Memory B cell (primary cell): ENCODE measurements around the gene KRTAP10-12.

Experiments used
- ATAC-seq: fragments of 150-1000 bp; cut with Tn5 transposase; 2 replicates; pipeline ENCODE4 v1.10.0; 2021; ENCODE audit warnings: low read depth, mild to moderate bottlenecking, moderate library complexity
- DNase-seq, 2 donors: peaks; one replicate each; pipeline ENCODE4 v3.0.0; 2022; ENCODE audit warnings: low spot score in 2 of 2
- H3K27ac Mint-ChIP-seq: one replicate; pipeline ENCODE4 v1.8.0; 2022; ENCODE audit warnings: mild to moderate bottlenecking, moderate library complexity, mixed read lengths
- H3K27me3 Mint-ChIP-seq: one replicate; pipeline ENCODE4 v1.8.0; 2022; ENCODE audit warnings: mixed read lengths
- H3K36me3 Mint-ChIP-seq: one replicate; pipeline ENCODE4 v1.8.0; 2022; ENCODE audit warnings: mild to moderate bottlenecking, mixed read lengths
- H3K4me1 Mint-ChIP-seq: one replicate; pipeline ENCODE4 v1.8.0; 2022; ENCODE audit warnings: mixed read lengths
- H3K4me3 Mint-ChIP-seq: one replicate; pipeline ENCODE4 v1.8.0; 2022; ENCODE audit warnings: mild to moderate bottlenecking, moderate library complexity, mixed read lengths
- H3K9me3 Mint-ChIP-seq: one replicate; pipeline ENCODE4 v1.8.0; 2022; ENCODE audit warnings: mixed read lengths

KRTAP10-12 gene

GRCh38 chr21:44722731-44723130, 25.8 kb downstream of the KRTAP10-12 start:
- ATAC-seq: no peak
- H3K27me3 Mint-ChIP-seq: peaks cover 36% of the 10 kb centered on the region
- DNase-seq: no peak
- H3K4me3 Mint-ChIP-seq: no peak overlapping the region
- H3K4me1 Mint-ChIP-seq: peaks cover 3% of the 10 kb centered on the region
- H3K36me3 Mint-ChIP-seq: no peaks in the 10 kb centered on the region
- no peaks in the 10 kb centered on the region for H3K9me3 Mint-ChIP-seq
- H3K27ac Mint-ChIP-seq: no peak overlapping the region

- no peak overlapping the region for H3K27ac Mint-ChIP-seq
Observed at GRCh38 chr21:44723177-44724131, 26.5 kb downstream of the KRTAP10-12 start.

GRCh38 chr21:44724196-44724595, 27.2 kb downstream of the KRTAP10-12 start:
- Mint-ChIP-seq H3K4me1 (peaks cover 3% of the 10 kb centered on the region), H3K36me3 (no peaks in the 10 kb centered on the region), H3K4me3 (no peak overlapping the region), H3K27ac (no peak overlapping the region), H3K9me3 (no peaks in the 10 kb centered on the region), H3K27me3 (peaks cover 31% of the 10 kb centered on the region)
- DNase-seq (no peak), ATAC-seq (no peak)

More at GRCh38 chr21:44723177-44724131, 26.5 kb downstream of the KRTAP10-12 start:
- peak; percentile 26 for ATAC-seq
- Mint-ChIP-seq H3K27me3 (peaks cover 34% of the 10 kb centered on the region), H3K9me3 (no peaks in the 10 kb centered on the region), H3K4me3 (no peak overlapping the region), H3K36me3 (no peaks in the 10 kb centered on the region), H3K4me1 (peaks cover 3% of the 10 kb centered on the region)
- DNase-seq: no peak

GRCh38 chr21:44724926-44725325, 28.0 kb downstream of the KRTAP10-12 start:
- Mint-ChIP-seq H3K4me3 (no peak overlapping the region), H3K27ac (no peak overlapping the region), H3K4me1 (peaks cover 3% of the 10 kb centered on the region), H3K27me3 (peaks cover 30% of the 10 kb centered on the region), H3K36me3 (no peaks in the 10 kb centered on the region), H3K9me3 (no peaks in the 10 kb centered on the region)
- DNase-seq (no peak), ATAC-seq (no peak)

- Mint-ChIP-seq H3K4me3 (no peak overlapping the region), H3K27ac (no peak overlapping the region), H3K36me3 (no peaks in the 10 kb centered on the region), H3K9me3 (no peaks in the 10 kb centered on the region), H3K27me3 (peaks cover 33% of the 10 kb centered on the region), H3K4me1 (peaks cover 3% of the 10 kb centered on the region)
- no peak for DNase-seq
- ATAC-seq: no peak
Observed at GRCh38 chr21:44726826-44727225, 29.9 kb downstream of the KRTAP10-12 start.

GRCh38 chr21:44727321-44727720, 30.3 kb downstream of the KRTAP10-12 start:
- Mint-ChIP-seq H3K4me1 (peaks cover 3% of the 10 kb centered on the region), H3K4me3 (no peak overlapping the region), H3K27ac (no peak overlapping the region), H3K36me3 (no peaks in the 10 kb centered on the region), H3K9me3 (no peaks in the 10 kb centered on the region), H3K27me3 (peaks cover 36% of the 10 kb centered on the region)
- ATAC-seq: no peak
- no peak for DNase-seq

- Mint-ChIP-seq H3K27ac (no peak overlapping the region), H3K27me3 (peaks cover 34% of the 10 kb centered on the region), H3K36me3 (no peaks in the 10 kb centered on the region), H3K9me3 (no peaks in the 10 kb centered on the region), H3K4me1 (peaks cover 2% of the 10 kb centered on the region), H3K4me3 (no peak overlapping the region)
- DNase-seq: no peak
- ATAC-seq: no peak
Observed at GRCh38 chr21:44727757-44728156, 30.8 kb downstream of the KRTAP10-12 start.

GRCh38 chr21:44728716-44729115, 31.7 kb downstream of the KRTAP10-12 start:
- Mint-ChIP-seq H3K4me1 (no peaks in the 10 kb centered on the region), H3K27me3 (peaks cover 30% of the 10 kb centered on the region), H3K4me3 (no peak overlapping the region), H3K9me3 (no peaks in the 10 kb centered on the region), H3K27ac (no peak overlapping the region), H3K36me3 (no peaks in the 10 kb centered on the region)
- ATAC-seq (no peak), DNase-seq (no peak)

GRCh38 chr21:44729336-44730027, 32.5 kb downstream of the KRTAP10-12 start:
- Mint-ChIP-seq H3K27ac (no peak overlapping the region), H3K27me3 (peaks cover 28% of the 10 kb centered on the region), H3K4me3 (no peak overlapping the region), H3K9me3 (no peaks in the 10 kb centered on the region), H3K4me1 (no peaks in the 10 kb centered on the region), H3K36me3 (no peaks in the 10 kb centered on the region)
- DNase-seq (no peak), ATAC-seq (no peak)

- H3K36me3 Mint-ChIP-seq: no peaks in the 10 kb centered on the region
- ATAC-seq (no peak), DNase-seq (no peak)
- no peaks in the 10 kb centered on the region for H3K4me1 Mint-ChIP-seq
- H3K27ac Mint-ChIP-seq: no peak overlapping the region
- peaks cover 28% of the 10 kb centered on the region for H3K27me3 Mint-ChIP-seq
- no peaks in the 10 kb centered on the region for H3K9me3 Mint-ChIP-seq
- H3K4me3 Mint-ChIP-seq: no peak overlapping the region
Observed at GRCh38 chr21:44730028-44730395, 33.0 kb downstream of the KRTAP10-12 start.

- no peaks in the 10 kb centered on the region for H3K4me1 Mint-ChIP-seq
- peaks cover 22% of the 10 kb centered on the region for H3K27me3 Mint-ChIP-seq
- no peaks in the 10 kb centered on the region for H3K36me3 Mint-ChIP-seq
- no peak overlapping the region for H3K4me3 Mint-ChIP-seq
- DNase-seq (no peak), ATAC-seq (no peak)
- no peak overlapping the region for H3K27ac Mint-ChIP-seq
- H3K9me3 Mint-ChIP-seq: no peaks in the 10 kb centered on the region
Observed at GRCh38 chr21:44730951-44731579, 34.1 kb downstream of the KRTAP10-12 start.

GRCh38 chr21:44732263-44732662, 35.3 kb downstream of the KRTAP10-12 start:
- Mint-ChIP-seq H3K4me1 (no peaks in the 10 kb centered on the region), H3K4me3 (no peak overlapping the region), H3K27me3 (peaks cover 15% of the 10 kb centered on the region), H3K27ac (no peak overlapping the region), H3K36me3 (no peaks in the 10 kb centered on the region), H3K9me3 (no peaks in the 10 kb centered on the region)
- ATAC-seq (no peak), DNase-seq (no peak)

GRCh38 chr21:44732956-44733355, 36.0 kb downstream of the KRTAP10-12 start:
- no peak for ATAC-seq
- H3K9me3 Mint-ChIP-seq: no peaks in the 10 kb centered on the region

More at GRCh38 chr21:44732956-44733355, 36.0 kb downstream of the KRTAP10-12 start:
- H3K27me3 Mint-ChIP-seq: peaks cover 15% of the 10 kb centered on the region
- no peaks in the 10 kb centered on the region for H3K36me3 Mint-ChIP-seq
- H3K4me3 Mint-ChIP-seq: no peak overlapping the region
- no peaks in the 10 kb centered on the region for H3K4me1 Mint-ChIP-seq
- DNase-seq: no peak
- H3K27ac Mint-ChIP-seq: no peak overlapping the region
